HUDEP-2 (cell line): ENCODE measurements around the gene CCDC141.
"Not testable (repeated sequence)": the region's sequence is repeated elsewhere in the genome, so short reads cannot be mapped to it uniquely, and the experiment has no call there.

Source experiments
- DNase-seq, 76 experiments: peaks; one replicate each; lab custom pipeline; 2025; ENCODE audit not compliant: unreplicated experiment in 76 of 76; lab: John Stamatoyannopoulos, UW

Gene CCDC141, protein sequence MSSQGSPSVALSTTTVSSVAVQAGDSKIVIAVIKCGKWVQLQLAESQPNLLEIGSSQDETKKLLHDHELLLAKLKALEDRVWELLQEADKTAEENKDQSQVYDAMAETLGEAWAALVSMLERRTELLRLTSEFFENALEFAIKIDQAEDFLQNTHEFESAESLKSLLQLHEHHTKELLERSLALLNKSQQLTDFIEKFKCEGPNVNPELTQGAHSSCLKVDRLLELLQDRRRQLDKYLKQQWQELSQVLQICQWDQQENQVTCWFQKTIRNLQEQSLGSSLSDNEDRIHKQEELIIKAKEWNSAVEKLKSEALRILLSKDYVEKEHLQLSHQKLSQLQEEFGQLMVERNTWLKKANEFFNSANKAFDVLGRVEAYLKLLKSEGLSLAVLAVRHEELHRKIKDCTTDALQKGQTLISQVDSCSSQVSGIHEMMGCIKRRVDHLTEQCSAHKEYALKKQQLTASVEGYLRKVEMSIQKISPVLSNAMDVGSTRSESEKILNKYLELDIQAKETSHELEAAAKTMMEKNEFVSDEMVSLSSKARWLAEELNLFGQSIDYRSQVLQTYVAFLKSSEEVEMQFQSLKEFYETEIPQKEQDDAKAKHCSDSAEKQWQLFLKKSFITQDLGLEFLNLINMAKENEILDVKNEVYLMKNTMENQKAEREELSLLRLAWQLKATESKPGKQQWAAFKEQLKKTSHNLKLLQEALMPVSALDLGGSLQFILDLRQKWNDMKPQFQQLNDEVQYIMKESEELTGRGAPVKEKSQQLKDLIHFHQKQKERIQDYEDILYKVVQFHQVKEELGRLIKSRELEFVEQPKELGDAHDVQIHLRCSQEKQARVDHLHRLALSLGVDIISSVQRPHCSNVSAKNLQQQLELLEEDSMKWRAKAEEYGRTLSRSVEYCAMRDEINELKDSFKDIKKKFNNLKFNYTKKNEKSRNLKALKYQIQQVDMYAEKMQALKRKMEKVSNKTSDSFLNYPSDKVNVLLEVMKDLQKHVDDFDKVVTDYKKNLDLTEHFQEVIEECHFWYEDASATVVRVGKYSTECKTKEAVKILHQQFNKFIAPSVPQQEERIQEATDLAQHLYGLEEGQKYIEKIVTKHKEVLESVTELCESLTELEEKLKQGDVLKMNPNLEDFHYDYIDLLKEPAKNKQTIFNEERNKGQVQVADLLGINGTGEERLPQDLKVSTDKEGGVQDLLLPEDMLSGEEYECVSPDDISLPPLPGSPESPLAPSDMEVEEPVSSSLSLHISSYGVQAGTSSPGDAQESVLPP (N-terminal part only)

DNA sequence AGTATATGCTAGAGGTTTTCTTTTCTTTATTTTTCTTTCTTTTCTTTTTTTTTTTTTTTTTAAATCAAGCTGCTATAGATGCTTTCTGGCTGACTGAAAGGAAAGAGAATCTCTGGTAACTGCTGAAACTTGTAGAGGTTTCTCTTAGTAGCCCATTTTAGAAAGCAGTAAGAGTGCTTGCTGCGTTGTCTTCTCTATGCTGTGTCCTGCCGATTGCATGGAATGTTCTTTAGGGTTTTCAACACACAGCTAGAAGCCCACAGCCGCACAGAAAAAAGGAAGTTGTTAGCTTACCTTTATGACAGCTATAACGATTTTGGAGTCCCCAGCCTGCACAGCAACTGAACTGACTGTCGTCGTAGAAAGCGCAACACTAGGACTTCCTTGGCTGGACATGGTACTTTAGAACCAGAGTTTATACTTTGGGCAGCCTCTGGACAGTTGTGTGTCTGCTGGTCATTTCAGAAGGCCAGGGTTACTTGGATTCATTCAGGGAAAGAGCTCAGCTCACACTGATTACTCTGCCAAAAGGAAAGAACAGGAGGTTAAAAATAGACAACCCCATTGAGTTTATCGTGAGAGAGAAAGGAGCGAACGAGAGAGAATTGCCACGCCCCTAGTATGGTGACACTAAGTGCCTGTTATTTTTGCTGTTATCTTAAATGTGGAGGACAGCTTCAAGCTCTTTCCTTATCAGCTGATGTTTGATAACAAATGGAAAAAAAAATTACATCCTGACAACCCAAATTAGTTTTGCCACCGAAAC lies at the start of gene CCDC141:
Gene CCDC141 (minus strand): TSS at position 592 of the 766 bp plus-strand sequence. CDS start 196 bp downstream, at position 396.
- peak in 14 of 76 experiments; percentile 5 to 45 (median 18) for DNase-seq

DNA sequence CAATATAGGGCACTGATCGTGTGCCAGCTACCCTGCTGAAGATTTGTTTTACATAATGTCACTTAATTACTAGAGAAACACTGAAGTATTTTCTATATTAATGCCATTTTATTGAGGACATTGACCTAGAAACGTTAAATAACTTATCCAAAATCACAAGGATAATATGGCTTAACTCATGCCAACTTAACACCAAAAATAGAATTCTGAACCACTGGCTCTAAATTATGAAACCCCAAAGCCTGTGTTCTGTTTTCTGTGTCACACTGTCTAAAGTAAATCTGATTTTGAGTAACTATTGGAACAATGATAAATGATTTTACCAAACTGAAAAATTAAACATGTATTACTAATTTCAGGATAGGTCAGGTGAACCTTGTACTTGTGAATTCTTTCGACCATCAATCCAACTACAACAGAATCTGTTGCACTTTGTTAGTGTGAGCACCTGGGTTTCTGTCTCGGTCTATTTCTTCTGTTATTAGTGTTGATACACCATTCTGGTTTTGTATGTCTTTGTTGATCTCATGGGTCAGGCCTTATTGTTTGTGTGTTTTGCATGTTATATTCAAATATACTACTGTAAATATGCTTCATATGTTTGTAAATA lies 48.2 kb upstream of the CCDC141 start:
- no peak for DNase-seq

DNA sequence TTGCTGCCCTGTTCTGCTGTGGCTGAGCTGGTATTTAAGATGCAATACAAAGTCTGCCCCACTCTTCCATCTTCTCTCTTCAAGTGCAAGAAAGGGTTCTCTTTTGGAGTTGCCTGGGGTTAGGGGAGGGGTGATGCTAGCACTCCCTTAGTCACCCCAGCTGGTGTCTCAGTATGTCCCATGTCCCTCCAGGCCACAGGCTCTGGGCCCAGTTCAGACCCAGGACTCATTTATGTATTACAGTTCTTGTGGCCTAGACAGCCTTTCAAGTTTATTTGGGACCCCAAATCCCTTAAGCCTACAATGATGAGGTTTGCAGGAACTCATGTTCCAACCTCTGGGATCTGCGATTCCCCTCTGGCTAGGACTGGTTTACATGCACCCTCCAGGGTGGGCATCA lies 47.2 kb upstream of the CCDC141 start:
- DNase-seq, result no peak

- no peak for DNase-seq
Observed at GRCh38 chr2:179096090-179096489, 46.2 kb upstream of the CCDC141 start.

GRCh38 chr2:179092912-179093311 lies 43.0 kb upstream of the CCDC141 start:
- not testable (repeated sequence) for DNase-seq

DNA sequence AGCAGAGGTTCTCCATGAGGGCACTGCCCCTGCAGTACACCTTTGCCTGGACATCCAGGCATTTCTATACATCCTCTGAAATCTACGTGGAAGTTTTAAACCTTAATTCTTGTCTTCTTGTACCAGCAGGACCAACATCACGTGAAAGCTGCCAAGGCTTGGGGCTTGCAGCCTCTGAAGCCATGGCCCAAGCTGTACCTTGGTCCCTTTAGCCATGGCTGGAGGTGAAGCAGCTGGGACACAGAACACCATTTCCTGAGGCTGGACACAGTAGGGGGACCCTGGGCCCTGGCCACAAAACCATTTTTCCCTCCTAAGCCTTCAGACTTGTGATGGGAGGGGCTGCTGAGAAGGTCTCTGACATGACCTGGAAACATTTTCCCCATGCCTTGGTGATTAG lies 32.8 kb upstream of the CCDC141 start:
- DNase-seq, result no peak

DNA sequence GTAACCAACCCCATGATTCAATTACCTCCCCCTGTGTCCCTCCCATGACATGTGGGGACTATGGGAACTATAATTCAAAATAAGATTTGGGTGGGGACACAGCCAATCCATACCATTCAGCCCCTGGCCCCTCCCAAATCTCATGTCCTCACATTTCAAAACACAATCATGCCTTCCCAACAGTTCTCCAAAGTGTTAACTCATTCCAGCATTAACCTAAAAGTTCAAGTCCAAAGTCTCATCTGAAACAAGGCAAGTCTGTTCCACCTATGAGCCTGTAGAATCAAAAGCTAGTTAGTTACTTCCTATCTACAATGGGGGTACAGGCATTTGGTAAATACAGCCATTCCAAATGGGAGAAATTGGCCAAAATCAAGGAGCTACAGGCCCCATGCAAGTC lies 32.0 kb upstream of the CCDC141 start:
- no peak for DNase-seq

DNA sequence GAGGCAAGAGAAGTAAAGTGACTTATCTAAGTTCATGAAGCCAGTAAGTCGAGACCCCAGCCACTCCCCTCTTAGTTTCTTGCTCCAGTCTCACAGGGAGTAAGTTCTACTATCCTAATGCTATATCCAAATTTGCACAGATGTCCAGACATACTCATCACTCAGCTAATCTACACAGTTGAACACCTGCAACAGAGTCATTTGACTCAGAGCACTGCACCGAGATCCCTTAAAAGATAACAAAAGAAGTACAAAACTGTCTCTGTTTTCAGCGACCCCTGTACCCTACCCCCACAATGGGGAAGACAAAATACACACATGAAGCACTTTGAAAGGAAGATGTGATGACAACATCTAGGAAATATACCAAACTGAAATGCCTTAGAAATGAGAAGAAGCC lies 22.6 kb upstream of the CCDC141 start:
- DNase-seq, result no peak

DNA sequence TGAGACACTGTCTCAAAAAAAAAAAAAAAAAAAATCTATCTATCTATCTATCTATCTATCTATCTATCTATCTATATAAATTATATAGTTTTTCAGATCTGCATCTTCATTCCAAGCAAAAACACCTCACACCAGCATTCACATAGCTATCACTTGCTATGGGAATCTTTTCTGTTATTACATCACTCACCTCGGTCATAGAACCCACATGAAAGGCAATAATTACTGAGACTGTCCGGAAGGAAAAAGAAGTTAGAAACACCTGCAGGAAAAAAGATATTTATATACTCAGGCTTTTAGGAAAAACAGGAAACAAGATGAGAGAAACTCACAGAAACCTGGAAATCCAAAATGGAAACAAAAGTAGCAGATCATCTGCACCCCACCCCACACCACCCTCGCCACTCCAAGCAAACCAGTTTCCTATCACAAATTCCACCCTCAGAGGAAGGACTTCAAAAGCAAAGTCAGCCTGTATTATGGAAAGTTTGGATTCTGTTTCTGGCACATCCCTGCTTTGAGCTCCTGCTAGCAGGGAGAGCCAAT lies 21.9 kb upstream of the CCDC141 start:
- no peak for DNase-seq

DNA sequence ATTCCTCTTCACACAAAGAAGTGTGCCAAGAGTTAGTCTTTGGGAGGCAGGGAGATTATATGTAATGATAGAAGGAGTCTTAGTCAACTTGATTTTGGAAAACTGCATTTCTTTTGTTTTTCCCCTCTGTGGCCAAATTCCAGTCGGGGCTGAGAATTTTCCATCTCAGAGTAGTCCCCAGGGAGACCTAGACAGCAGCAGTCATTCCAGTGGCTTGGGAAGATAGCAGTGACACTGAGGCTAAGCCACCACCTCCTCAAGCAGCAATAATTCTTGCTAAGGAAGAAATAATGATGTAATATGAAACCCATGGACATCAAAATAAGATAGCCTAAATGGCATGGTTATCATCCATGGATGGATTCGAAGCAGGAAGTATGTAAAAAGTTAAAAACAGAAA lies 21.0 kb upstream of the CCDC141 start:
- no peak for DNase-seq

GRCh38 chr2:179069685-179070084 lies 19.7 kb upstream of the CCDC141 start:
- no peak for DNase-seq

- DNase-seq, result no peak
Observed at GRCh38 chr2:179068991-179069643, 19.2 kb upstream of the CCDC141 start.

DNA sequence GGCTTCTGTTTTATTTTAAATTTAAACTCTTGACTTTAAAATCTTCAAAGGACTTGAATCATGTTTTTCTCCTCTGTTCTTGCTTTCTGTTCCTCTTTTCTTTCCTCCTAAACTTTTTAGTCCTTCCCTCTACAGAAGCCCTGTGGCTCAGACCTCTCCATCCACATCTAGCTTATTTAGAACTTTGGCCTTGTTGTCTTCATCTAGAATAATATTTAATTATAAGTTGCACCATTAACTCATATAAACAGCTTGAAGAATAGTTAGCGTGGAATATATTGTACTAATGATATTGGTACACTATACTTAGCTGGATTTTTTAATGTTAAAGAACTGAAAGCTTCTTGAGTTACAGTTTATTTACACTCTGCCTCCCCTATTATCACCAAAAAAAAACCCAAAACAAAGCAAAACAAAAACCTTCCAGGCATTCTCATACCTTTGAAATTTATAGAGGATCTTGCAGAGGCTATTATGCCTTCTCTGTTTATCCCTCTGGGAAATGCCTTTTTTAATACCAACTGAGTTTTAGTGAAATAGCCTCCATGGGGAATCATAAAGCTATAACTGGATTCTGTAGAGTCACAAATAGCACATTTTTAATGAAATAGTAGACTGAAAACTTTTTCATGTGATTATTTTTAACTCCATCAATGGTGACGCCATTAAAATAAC lies 9.2 kb upstream of the CCDC141 start:
- DNase-seq, result no peak

- DNase-seq, result peak in 5 of 76 experiments; percentile 0 to 5 (median 1)
Observed at GRCh38 chr2:179057737-179058136, 7.8 kb upstream of the CCDC141 start.

DNA sequence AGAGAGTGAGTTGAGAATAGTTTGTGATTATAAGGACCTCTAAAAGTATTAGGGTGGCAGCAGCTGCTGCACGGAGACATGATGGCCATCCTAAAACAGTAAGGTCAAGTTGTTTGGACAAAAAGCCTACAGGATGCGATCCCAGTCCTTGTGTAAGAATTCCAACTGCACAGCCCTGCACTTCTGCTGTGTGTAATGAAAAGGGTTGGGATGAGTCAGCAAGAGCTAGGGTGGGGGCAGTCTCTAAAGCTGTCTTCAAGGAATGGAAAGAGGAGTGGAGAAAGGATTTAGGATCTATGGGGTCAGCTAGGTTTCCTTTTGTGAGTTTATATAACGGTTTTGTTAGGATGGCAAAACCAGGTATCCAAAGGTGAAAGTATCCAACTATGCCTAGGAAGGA lies 3.6 kb upstream of the CCDC141 start:
- DNase-seq, result not testable (repeated sequence)

- DNase-seq, result no peak
Observed at GRCh38 chr2:179051250-179051649, 1.3 kb upstream of the CCDC141 start.

- no peak for DNase-seq
Observed at GRCh38 chr2:179050755-179051154, 818 bp upstream of the CCDC141 start.

DNA sequence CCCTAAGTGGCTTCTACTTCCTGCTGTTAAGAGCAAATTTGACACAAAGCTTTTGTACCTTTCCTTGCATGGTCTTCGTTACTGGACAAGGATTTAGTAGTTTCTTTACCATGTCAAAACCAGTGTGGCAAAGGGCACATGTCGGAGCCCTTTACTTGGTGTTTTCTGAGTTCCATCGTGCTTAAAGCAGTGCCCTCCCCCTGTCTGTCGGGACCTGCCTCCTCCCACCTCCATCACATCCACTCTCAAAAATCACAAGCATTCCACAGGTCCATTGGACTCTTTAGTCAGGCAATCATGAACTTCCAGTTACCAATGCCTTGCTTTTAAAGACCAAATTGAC lies 763 bp downstream of the CCDC141 start:
- DNase-seq, result no peak
